HL-60 (cell line): ENCODE results near the gene REL.

Experiments used
- GABPA ChIP-seq: IDR thresholded peaks from 2 replicates; pipeline ENCODE4 v1.6.1; 2012; ENCODE audit warnings: low read depth
- POLR2AphosphoS5 ChIP-seq: IDR thresholded peaks from 2 replicates; pipeline ENCODE4 v1.6.1; 2012; ENCODE audit warnings: low read depth
- SPI1 ChIP-seq: IDR thresholded peaks from 2 replicates; pipeline ENCODE4 v1.6.1; 2012; ENCODE audit warnings: low read depth, mild to moderate bottlenecking, borderline replicate concordance
- TF ChIP-seq, protein P1 (sequence below): IDR thresholded peaks from one replicate; pipeline ENCODE4 v1.5.1; 2011; ENCODE audit warnings: low read length, control low read depth, inconsistent platforms; ENCODE audit not compliant: insufficient read depth
- TF ChIP-seq, protein P2 (sequence below): IDR thresholded peaks from 2 replicates; pipeline ENCODE4 v1.6.1; 2012; ENCODE audit warnings: low read depth; ENCODE audit not compliant: insufficient replicate concordance

DNA sequence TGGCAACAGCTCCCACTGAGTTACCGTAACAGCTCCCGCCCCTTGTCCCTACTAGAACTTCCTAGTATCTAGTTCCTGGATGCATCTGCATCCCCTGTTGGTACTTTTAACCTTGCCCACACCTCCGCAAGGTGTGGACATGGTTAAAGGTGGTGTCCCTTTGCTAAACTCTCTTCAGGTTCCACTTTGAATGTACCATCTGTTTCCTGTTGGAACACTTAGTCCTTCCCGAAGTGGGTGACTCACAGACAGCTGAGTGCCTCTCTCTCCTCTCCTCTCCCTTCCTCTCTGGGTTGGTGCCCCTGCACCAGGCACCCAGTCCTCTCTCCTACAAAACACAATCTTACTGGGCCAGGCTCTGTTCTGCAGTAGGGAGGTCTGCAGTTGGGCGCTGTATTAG, 19.6 kb upstream of the REL start:
- TF ChIP-seq, protein P1, sequence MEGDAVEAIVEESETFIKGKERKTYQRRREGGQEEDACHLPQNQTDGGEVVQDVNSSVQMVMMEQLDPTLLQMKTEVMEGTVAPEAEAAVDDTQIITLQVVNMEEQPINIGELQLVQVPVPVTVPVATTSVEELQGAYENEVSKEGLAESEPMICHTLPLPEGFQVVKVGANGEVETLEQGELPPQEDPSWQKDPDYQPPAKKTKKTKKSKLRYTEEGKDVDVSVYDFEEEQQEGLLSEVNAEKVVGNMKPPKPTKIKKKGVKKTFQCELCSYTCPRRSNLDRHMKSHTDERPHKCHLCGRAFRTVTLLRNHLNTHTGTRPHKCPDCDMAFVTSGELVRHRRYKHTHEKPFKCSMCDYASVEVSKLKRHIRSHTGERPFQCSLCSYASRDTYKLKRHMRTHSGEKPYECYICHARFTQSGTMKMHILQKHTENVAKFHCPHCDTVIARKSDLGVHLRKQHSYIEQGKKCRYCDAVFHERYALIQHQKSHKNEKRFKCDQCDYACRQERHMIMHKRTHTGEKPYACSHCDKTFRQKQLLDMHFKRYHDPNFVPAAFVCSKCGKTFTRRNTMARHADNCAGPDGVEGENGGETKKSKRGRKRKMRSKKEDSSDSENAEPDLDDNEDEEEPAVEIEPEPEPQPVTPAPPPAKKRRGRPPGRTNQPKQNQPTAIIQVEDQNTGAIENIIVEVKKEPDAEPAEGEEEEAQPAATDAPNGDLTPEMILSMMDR: no peak
- TF ChIP-seq, protein P2, sequence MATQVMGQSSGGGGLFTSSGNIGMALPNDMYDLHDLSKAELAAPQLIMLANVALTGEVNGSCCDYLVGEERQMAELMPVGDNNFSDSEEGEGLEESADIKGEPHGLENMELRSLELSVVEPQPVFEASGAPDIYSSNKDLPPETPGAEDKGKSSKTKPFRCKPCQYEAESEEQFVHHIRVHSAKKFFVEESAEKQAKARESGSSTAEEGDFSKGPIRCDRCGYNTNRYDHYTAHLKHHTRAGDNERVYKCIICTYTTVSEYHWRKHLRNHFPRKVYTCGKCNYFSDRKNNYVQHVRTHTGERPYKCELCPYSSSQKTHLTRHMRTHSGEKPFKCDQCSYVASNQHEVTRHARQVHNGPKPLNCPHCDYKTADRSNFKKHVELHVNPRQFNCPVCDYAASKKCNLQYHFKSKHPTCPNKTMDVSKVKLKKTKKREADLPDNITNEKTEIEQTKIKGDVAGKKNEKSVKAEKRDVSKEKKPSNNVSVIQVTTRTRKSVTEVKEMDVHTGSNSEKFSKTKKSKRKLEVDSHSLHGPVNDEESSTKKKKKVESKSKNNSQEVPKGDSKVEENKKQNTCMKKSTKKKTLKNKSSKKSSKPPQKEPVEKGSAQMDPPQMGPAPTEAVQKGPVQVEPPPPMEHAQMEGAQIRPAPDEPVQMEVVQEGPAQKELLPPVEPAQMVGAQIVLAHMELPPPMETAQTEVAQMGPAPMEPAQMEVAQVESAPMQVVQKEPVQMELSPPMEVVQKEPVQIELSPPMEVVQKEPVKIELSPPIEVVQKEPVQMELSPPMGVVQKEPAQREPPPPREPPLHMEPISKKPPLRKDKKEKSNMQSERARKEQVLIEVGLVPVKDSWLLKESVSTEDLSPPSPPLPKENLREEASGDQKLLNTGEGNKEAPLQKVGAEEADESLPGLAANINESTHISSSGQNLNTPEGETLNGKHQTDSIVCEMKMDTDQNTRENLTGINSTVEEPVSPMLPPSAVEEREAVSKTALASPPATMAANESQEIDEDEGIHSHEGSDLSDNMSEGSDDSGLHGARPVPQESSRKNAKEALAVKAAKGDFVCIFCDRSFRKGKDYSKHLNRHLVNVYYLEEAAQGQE: no peak
- TF ChIP-seq POLR2AphosphoS5 (no peak), GABPA (no peak), SPI1 (no peak)
